PC-9 (cell line): ENCODE measurements around the gene PILRA.

Experiments
- CTCF ChIP-seq: fragments of 200-600 bp; sonication (generic); conservative IDR thresholded peaks from 2 replicates; pipeline ENCODE4 v1.6.1; 2017; ENCODE audit warnings: mixed run types, antibody characterized with exemption, mild to moderate bottlenecking, moderate library complexity
- EZH2 ChIP-seq: fragments of 200-600 bp; sonication (generic); IDR thresholded peaks from 2 replicates; pipeline ENCODE4 v1.8.0; 2017; ENCODE audit warnings: antibody characterized with exemption, low read depth

GRCh38 chr7:100423315-100423714 is 50.0 kb downstream of the PILRA start:
- TF ChIP-seq CTCF = no peak
- TF ChIP-seq EZH2 = no peak
